Measurements from ENCODE around the gene NUP35.
"Not testable (repeated sequence)": the region's sequence is repeated elsewhere in the genome, so short reads cannot be mapped to it uniquely, and the experiment has no call there.

The NUP35 gene

GRCh38 chr2:183164650-183165015 lies 40.4 kb downstream of the NUP35 start:
- Histone ChIP-seq H3K23ac (ENCODE audit: low read length) (no peak overlapping the region), H3K9ac (ENCODE audit: low read length) (no peak overlapping the region), H3K4ac (ENCODE audit: low read depth, low read length) (no peak overlapping the region), H3K4me1 (ENCODE audit: control insufficient read depth in 1 of 2, insufficient read depth in 2 of 2, low read length in 2 of 2) (peaks cover 0 to 2% of the 10 kb centered on the region in 2 experiments), H2AK5ac (ENCODE audit: low read length) (no peak overlapping the region), H3K9me3 (ENCODE audit: insufficient read depth, low read depth, low read length) (no peaks in the 10 kb centered on the region), H3K36me3 (ENCODE audit: control insufficient read depth in 1 of 2, insufficient read depth in 2 of 2, low read length in 2 of 2) (peaks cover 2 to 3% of the 10 kb centered on the region in 2 experiments), H4K12ac (ENCODE audit: low read depth, low read length) (no peak overlapping the region), H3K27ac (ENCODE audit: low read depth, low read length) (no peak overlapping the region), H2AFZ (ENCODE audit: insufficient read depth, low read length, poor library complexity) (no peak overlapping the region), H4K91ac (ENCODE audit: low read depth, low read length) (no peak overlapping the region), H2BK120ac (ENCODE audit: insufficient read depth, low read length, poor library complexity) (no peak overlapping the region), H3K14ac (ENCODE audit: low read length) (no peak overlapping the region), H3K79me2 (ENCODE audit: control insufficient read depth, insufficient read depth, low read length, poor library complexity) (no peaks in the 10 kb centered on the region), H3K4me2 (ENCODE audit: low read length) (no peak overlapping the region), H3K79me1 (ENCODE audit: low read length) (no peaks in the 10 kb centered on the region), H4K8ac (ENCODE audit: low read depth, low read length) (no peak overlapping the region), H2BK12ac (ENCODE audit: low read length) (no peak overlapping the region), H2BK5ac (ENCODE audit: low read depth, low read length, poor library complexity) (no peak overlapping the region), H3K18ac (ENCODE audit: low read length) (no peak overlapping the region), H3K4me3 (ENCODE audit: low read depth, low read length) (no peak overlapping the region), H3K27me3 (ENCODE audit: insufficient read depth, low read length) (no peaks in the 10 kb centered on the region)
- no CpG with 5 or more reads among the region's 4 CpGs for WGBS (ENCODE audit: extremely low coverage, insufficient coverage, insufficient read length)
- no peak for DNase-seq

DNA sequence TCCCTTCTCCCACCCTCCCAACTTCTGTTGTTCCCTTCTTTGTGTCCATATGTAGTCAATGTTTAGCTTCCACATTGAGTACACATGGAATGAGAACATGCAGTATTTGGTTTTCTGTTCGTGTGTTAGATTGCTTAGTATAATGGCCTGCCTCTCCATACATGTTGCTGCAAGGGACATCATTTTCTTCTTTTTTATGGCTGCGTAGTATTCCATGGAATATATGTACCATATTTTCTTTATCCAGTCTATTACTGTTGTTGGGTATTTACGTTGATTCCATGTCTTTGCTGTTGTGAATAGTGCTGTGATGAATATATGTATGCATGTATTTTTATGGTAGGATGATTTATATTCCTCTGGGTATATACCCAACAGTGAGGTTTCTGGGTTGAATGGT lies 42.0 kb downstream of the NUP35 start:
- H2BK120ac ChIP-seq (ENCODE audit: insufficient read depth, low read length, poor library complexity) = no peak overlapping the region
- no peak overlapping the region for H4K8ac ChIP-seq (ENCODE audit: low read depth, low read length)
- H3K9me3 ChIP-seq (ENCODE audit: insufficient read depth, low read depth, low read length) = no peaks in the 10 kb centered on the region
- H3K4me2 ChIP-seq (ENCODE audit: low read length) = no peak overlapping the region
- H3K14ac ChIP-seq (ENCODE audit: low read length) = no peak overlapping the region
- DNase-seq = no peak
- H3K27ac ChIP-seq (ENCODE audit: low read depth, low read length) = no peak overlapping the region
- H3K27me3 ChIP-seq (ENCODE audit: insufficient read depth, low read length) = no peaks in the 10 kb centered on the region
- no peak overlapping the region for H2AFZ ChIP-seq (ENCODE audit: insufficient read depth, low read length, poor library complexity)
- H3K9ac ChIP-seq (ENCODE audit: low read length) = no peak overlapping the region
- H3K36me3 ChIP-seq (ENCODE audit: control insufficient read depth in 1 of 2, insufficient read depth in 2 of 2, low read length in 2 of 2) = peaks cover 2 to 3% of the 10 kb centered on the region in 2 experiments
- H2AK5ac ChIP-seq (ENCODE audit: low read length) = no peak overlapping the region
- H4K12ac ChIP-seq (ENCODE audit: low read depth, low read length) = no peak overlapping the region
- no peak overlapping the region for H3K18ac ChIP-seq (ENCODE audit: low read length)
- no peak overlapping the region for H3K4me3 ChIP-seq (ENCODE audit: low read depth, low read length)
- H3K79me2 ChIP-seq (ENCODE audit: control insufficient read depth, insufficient read depth, low read length, poor library complexity) = no peaks in the 10 kb centered on the region
- WGBS (ENCODE audit: extremely low coverage, insufficient coverage, insufficient read length) = no CpG with 5 or more reads among the region's 3 CpGs
- H3K4me1 ChIP-seq (ENCODE audit: control insufficient read depth in 1 of 2, insufficient read depth in 2 of 2, low read length in 2 of 2) = peaks cover 0 to 2% of the 10 kb centered on the region in 2 experiments
- no peaks in the 10 kb centered on the region for H3K79me1 ChIP-seq (ENCODE audit: low read length)
- H3K4ac ChIP-seq (ENCODE audit: low read depth, low read length) = no peak overlapping the region
- no peak overlapping the region for H4K91ac ChIP-seq (ENCODE audit: low read depth, low read length)
- H3K23ac ChIP-seq (ENCODE audit: low read length) = no peak overlapping the region
- no peak overlapping the region for H2BK12ac ChIP-seq (ENCODE audit: low read length)
- no peak overlapping the region for H2BK5ac ChIP-seq (ENCODE audit: low read depth, low read length, poor library complexity)

GRCh38 chr2:183166976-183167375 lies 42.7 kb downstream of the NUP35 start:
- DNase-seq; H3K18ac ChIP-seq (ENCODE audit: low read length); H3K79me2 ChIP-seq (ENCODE audit: control insufficient read depth, insufficient read depth, low read length, poor library complexity); H3K4me1 ChIP-seq (ENCODE audit: control insufficient read depth in 1 of 2, insufficient read depth in 2 of 2, low read length in 2 of 2); H3K27ac ChIP-seq (ENCODE audit: low read depth, low read length); H4K91ac ChIP-seq (ENCODE audit: low read depth, low read length); H3K4me2 ChIP-seq (ENCODE audit: low read length); H4K8ac ChIP-seq (ENCODE audit: low read depth, low read length); H2AFZ ChIP-seq (ENCODE audit: insufficient read depth, low read length, poor library complexity); H3K79me1 ChIP-seq (ENCODE audit: low read length); H4K12ac ChIP-seq (ENCODE audit: low read depth, low read length); H3K27me3 ChIP-seq (ENCODE audit: insufficient read depth, low read length); H3K4ac ChIP-seq (ENCODE audit: low read depth, low read length); H3K14ac ChIP-seq (ENCODE audit: low read length); H3K9me3 ChIP-seq (ENCODE audit: insufficient read depth, low read depth, low read length); H3K9ac ChIP-seq (ENCODE audit: low read length); H3K23ac ChIP-seq (ENCODE audit: low read length); H2AK5ac ChIP-seq (ENCODE audit: low read length); H2BK12ac ChIP-seq (ENCODE audit: low read length); H3K4me3 ChIP-seq (ENCODE audit: low read depth, low read length); H3K36me3 ChIP-seq (ENCODE audit: control insufficient read depth in 1 of 2, insufficient read depth in 2 of 2, low read length in 2 of 2); H2BK5ac ChIP-seq (ENCODE audit: low read depth, low read length, poor library complexity); H2BK120ac ChIP-seq (ENCODE audit: insufficient read depth, low read length, poor library complexity): not testable (repeated sequence)
- no CpG with 5 or more reads among the region's 5 CpGs for WGBS (ENCODE audit: extremely low coverage, insufficient coverage, insufficient read length)

GRCh38 chr2:183172220-183172887 lies 48.1 kb downstream of the NUP35 start:
- Histone ChIP-seq H3K27ac (ENCODE audit: low read depth, low read length) (no peak overlapping the region), H3K4me2 (ENCODE audit: low read length) (no peak overlapping the region), H3K23ac (ENCODE audit: low read length) (no peak overlapping the region), H4K91ac (ENCODE audit: low read depth, low read length) (no peak overlapping the region), H2AK5ac (ENCODE audit: low read length) (no peak overlapping the region), H2BK120ac (ENCODE audit: insufficient read depth, low read length, poor library complexity) (no peak overlapping the region), H3K4me1 (ENCODE audit: control insufficient read depth in 1 of 2, insufficient read depth in 2 of 2, low read length in 2 of 2) (no peaks in the 10 kb centered on the region), H3K79me1 (ENCODE audit: low read length) (no peaks in the 10 kb centered on the region), H3K36me3 (ENCODE audit: control insufficient read depth in 1 of 2, insufficient read depth in 2 of 2, low read length in 2 of 2) (no peaks in the 10 kb centered on the region), H3K9me3 (ENCODE audit: insufficient read depth, low read depth, low read length) (no peaks in the 10 kb centered on the region), H3K4me3 (ENCODE audit: low read depth, low read length) (no peak overlapping the region), H2BK12ac (ENCODE audit: low read length) (no peak overlapping the region), H3K9ac (ENCODE audit: low read length) (no peak overlapping the region), H4K8ac (ENCODE audit: low read depth, low read length) (no peak overlapping the region), H3K79me2 (ENCODE audit: control insufficient read depth, insufficient read depth, low read length, poor library complexity) (no peaks in the 10 kb centered on the region), H3K18ac (ENCODE audit: low read length) (no peak overlapping the region), H3K14ac (ENCODE audit: low read length) (no peak overlapping the region), H2BK5ac (ENCODE audit: low read depth, low read length, poor library complexity) (no peak overlapping the region), H2AFZ (ENCODE audit: insufficient read depth, low read length, poor library complexity) (no peak overlapping the region), H3K4ac (ENCODE audit: low read depth, low read length) (no peak overlapping the region), H3K27me3 (ENCODE audit: insufficient read depth, low read length) (no peaks in the 10 kb centered on the region), H4K12ac (ENCODE audit: low read depth, low read length) (no peak overlapping the region)
- no CpG with 5 or more reads among the region's 6 CpGs for WGBS (ENCODE audit: extremely low coverage, insufficient coverage, insufficient read length)
- no peak for DNase-seq
